Measurements from ENCODE around the gene CFHR4.
"Not testable (repeated sequence)": the region's sequence is repeated elsewhere in the genome, so short reads cannot be mapped to it uniquely, and the experiment has no call there.

The CFHR4 gene

GRCh38 chr1:196943568-196943967 lies 55.7 kb downstream of the CFHR4 start, which contains the start of gene CFHR2:
TSS of gene CFHR2 (plus strand) at chr1:196943738. CDS start at chr1:196943881, 143 bp downstream.
- DNase-seq, result not testable (repeated sequence)

DNA sequence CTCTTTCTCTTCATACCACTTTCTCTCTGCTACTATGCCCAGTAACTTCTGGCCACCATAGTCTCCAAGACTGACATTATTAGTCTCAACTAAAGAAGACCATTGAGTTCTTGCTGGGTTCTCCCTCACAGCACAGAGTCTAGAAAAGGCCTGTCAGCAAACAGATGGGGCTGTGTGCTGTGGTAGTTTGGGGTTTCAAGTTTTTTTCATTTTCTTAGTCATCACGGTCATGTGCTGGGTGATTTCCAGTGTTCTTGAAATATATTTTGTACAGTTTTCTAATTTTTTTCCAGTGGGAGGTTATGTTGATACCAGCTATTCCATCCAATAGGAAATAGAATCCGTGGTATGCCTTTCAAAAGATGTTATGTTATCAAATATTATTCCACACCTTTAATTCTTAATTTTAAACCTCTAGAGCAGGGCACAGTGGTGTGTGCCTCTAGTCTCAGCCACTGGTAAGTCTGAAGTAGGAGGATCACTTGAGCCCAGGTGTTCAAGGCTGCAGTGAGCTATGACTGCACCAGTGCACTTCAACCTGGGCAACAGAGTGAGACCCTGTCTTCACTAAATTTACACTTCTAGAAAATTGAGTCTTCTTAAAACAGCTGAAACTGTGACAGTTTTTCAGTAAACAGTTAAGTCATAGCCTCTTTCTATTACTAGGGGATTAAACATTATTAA lies 64.0 kb downstream of the CFHR4 start:
- no peak for DNase-seq

DNA sequence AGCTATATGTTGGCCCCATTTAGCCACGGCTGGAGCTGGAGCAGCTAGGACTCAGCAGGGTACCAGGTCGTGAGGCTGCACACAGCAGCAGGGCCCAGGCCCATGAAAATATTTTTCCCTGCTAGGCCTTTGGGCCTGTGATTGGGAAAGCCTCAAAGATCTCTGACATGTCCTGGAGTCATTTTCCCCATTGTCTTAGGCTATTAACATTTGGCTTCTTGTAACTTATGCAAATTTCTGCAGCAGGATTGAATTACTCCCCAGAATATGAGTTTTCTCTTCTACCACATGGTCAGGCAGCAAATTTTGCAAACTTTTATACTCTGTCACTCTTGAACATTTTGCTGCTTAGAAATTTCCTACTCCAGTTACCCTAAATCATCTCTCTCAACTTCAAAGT lies 66.9 kb downstream of the CFHR4 start:
- no peak for DNase-seq

- DNase-seq, result no peak
These were observed 68.1 kb downstream of the CFHR4 start for GRCh38 chr1:196955926-196956325.

DNA sequence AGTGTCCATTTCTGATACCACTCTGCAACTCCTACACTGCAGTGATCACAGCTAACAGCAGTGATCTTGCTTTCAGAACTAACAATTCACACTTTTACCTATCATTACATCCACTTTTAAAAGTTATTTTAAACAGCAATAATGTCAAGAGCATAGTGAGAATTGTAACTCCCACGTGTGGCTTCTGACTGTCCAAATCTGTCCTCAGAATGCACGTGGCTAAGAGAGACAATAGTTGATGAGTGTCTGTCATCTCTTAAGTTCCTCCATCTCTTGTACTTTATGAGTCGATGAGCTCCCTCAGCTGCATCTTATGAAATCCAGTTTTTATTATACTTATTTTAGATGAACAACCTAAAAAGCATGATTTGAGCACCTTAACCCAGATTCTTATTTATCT lies 73.0 kb downstream of the CFHR4 start:
- DNase-seq, result no peak

All from activated naive CD4-positive, alpha-beta T cell treated with anti-CD3 and anti-CD28 coated beads, Interleukin-2, amount 50 U/mL, for 16 hours (primary cell).